Naive B cell (primary cell): Measurements from ENCODE around the gene PRR3. TPM values are rescaled to one million over a fixed set of nuclear protein-coding genes. Genes with fewer than 3 reads are reported as not detected.

Experiments
- ATAC-seq, 2 donors: fragments of 150-1000 bp; cut with Tn5 transposase; 2 replicates each; pipeline ENCODE4 v1.10.0; 2021; ENCODE audit warnings: low read depth in 2 of 2, mild to moderate bottlenecking in 2 of 2, moderate library complexity in 2 of 2
- DNase-seq: peaks from one replicate; pipeline ENCODE4 v3.0.0; 2022
- H3K27ac Mint-ChIP-seq, 6 donors: one replicate each; pipeline ENCODE4 v1.8.0; 2020 to 2022; ENCODE audit warnings: mild to moderate bottlenecking in 6 of 6, mixed read lengths in 6 of 6, moderate library complexity in 5 of 6, inconsistent platforms in 2 of 6
- H3K27me3 Mint-ChIP-seq, 3 donors: one replicate each; pipeline ENCODE4 v1.8.0; 2021 to 2022; ENCODE audit warnings: mixed read lengths in 3 of 3, mild to moderate bottlenecking in 1 of 3
- H3K36me3 Mint-ChIP-seq, 2 donors: one replicate each; pipeline ENCODE4 v1.8.0; 2020 to 2022; ENCODE audit warnings: mixed read lengths in 2 of 2, inconsistent platforms in 1 of 2, mild to moderate bottlenecking in 1 of 2
- H3K4me1 Mint-ChIP-seq, 3 donors: one replicate each; pipeline ENCODE4 v1.8.0; 2020 to 2022; ENCODE audit warnings: mixed read lengths in 3 of 3, inconsistent platforms in 1 of 3, mild to moderate bottlenecking in 1 of 3, moderate library complexity in 1 of 3
- H3K4me3 Mint-ChIP-seq, 8 donors: one replicate each; pipeline ENCODE4 v1.8.0; 2020 to 2022; ENCODE audit warnings: mild to moderate bottlenecking in 8 of 8, mixed read lengths in 8 of 8, moderate library complexity in 8 of 8, inconsistent platforms in 2 of 8
- H3K9me3 Mint-ChIP-seq, 7 donors: one replicate each; pipeline ENCODE4 v1.8.0; 2020 to 2022; ENCODE audit warnings: mixed read lengths in 7 of 7, mild to moderate bottlenecking in 5 of 7, inconsistent platforms in 2 of 7, moderate library complexity in 1 of 7
- polyA plus RNA-seq, 6 donors: library from polyadenylated mRNA; unstranded; fragments of 300-500 nt; fragmentation: Illumina TruSeq; gene quantifications; one replicate each; pipeline ENCODE4 v1.2.3, GENCODE V29; 2021; ENCODE audit warnings: low read depth in 6 of 6

The PRR3 gene
- polyA plus RNA-seq, 6 donors from 2014 or later, result 8.1 to 14.2 (median 11.2) TPM

- DNase-seq (no peak), ATAC-seq (no peak)
- Mint-ChIP-seq H3K27me3 (no peaks in the 10 kb centered on the region), H3K27ac (peak overlapping the region in 2 of 6 donors; percentile 18 to 65), H3K9me3 (no peaks in the 10 kb centered on the region), H3K36me3 (peaks cover 0 to 10% of the 10 kb centered on the region in 2 donors), H3K4me1 (peaks cover 14 to 26% (median 20%) of the 10 kb centered on the region in 3 donors), H3K4me3 (no peak overlapping the region)
These were observed 8.7 kb downstream of the PRR3 start for GRCh38 chr6:30565772-30566171.

DNA sequence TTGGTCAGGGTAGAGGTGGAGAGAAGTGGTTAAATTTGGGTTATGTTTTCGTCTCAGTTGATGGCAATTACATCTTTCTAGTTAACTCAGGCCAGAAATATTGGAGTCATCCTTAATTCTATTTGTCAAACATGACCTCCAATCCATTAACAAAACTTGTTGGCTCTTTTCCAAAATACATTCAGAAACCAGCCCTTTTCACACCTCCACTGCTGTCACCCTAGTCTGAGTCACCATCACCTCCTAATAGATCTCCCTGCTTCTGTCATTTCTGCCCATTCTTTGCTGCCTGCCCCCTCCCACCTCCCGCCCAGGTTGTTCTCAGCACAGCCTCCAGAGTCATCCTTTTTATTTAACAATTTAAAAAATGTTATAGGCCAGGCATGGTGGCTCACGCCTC, 11.2 kb downstream of the PRR3 start:
- Mint-ChIP-seq H3K4me1 (peaks cover 38 to 44% (median 42%) of the 10 kb centered on the region in 3 donors), H3K4me3 (peak overlapping the region in 1 of 8 donors; percentile 40), H3K27ac (peak overlapping the region in 1 of 6 donors; percentile 30), H3K27me3 (no peaks in the 10 kb centered on the region), H3K36me3 (peaks cover 0 to under 1% of the 10 kb centered on the region in 2 donors), H3K9me3 (no peaks in the 10 kb centered on the region)
- ATAC-seq (no peak), DNase-seq (no peak)

GRCh38 chr6:30570263-30570662, 13.2 kb downstream of the PRR3 start:
- Mint-ChIP-seq H3K27me3 (no peaks in the 10 kb centered on the region), H3K4me3 (peak overlapping the region; percentile 90 to 100 (median 100)), H3K9me3 (no peaks in the 10 kb centered on the region), H3K36me3 (no peaks in the 10 kb centered on the region), H3K27ac (peak overlapping the region; percentile 73 to 99 (median 99)), H3K4me1 (peaks cover 47 to 59% (median 53%) of the 10 kb centered on the region in 3 donors)
- ATAC-seq (no peak), DNase-seq (no peak)

- Mint-ChIP-seq H3K4me1 (peaks cover 49 to 61% (median 53%) of the 10 kb centered on the region in 3 donors), H3K36me3 (no peaks in the 10 kb centered on the region), H3K4me3 (peak overlapping the region; percentile 90 to 100 (median 100)), H3K9me3 (no peaks in the 10 kb centered on the region), H3K27ac (peak overlapping the region; percentile 97 to 100 (median 99)), H3K27me3 (no peaks in the 10 kb centered on the region)
- no peak for DNase-seq
- peak; percentile 28 to 32 for ATAC-seq
These were observed 13.6 kb downstream of the PRR3 start for GRCh38 chr6:30570740-30571074.

DNA sequence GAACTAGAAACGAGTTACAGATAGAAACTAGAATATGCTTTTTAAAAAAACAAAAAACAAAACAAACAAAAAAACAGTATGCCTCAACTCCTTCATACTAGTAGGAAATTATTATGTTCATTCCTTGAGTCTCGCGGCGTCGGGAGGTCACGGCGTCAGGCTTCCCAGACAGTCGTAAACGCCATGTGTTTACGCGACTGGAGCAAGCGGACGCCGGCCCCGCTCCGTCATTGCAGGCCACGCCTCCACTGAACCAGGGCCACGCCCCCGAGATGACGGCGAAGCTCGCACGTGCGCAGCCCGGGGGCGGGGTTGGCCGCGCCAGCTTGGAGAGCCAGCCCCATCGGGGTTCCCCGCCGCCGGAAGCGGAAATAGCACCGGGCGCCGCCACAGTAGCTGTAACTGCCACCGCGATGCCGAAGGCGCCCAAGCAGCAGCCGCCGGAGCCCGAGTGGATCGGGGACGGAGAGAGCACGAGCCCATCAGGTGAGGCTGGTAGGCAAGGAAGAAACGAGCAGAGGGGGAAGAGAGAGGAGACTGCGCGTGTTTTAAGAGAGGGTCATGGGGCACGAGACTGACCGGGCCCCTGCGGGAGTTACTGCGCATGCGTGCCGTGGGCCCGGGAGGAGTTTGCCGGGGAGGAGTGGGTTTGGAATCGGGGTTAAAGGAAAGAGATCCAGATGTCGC, 14.1 kb downstream of the PRR3 start, which contains the start of gene ABCF1:
ABCF1 (plus strand) TSS at position 368 of the 687 bp plus-strand sequence; CDS start at position 414, 46 bp downstream.
- H3K4me1 Mint-ChIP-seq, result peaks cover 49 to 58% (median 53%) of the 10 kb centered on the region in 3 donors
- H3K36me3 Mint-ChIP-seq, result no peaks in the 10 kb centered on the region
- ATAC-seq (peak; percentile 91 to 92), DNase-seq (peak; percentile 100)
- H3K9me3 Mint-ChIP-seq, result no peaks in the 10 kb centered on the region
- H3K27ac Mint-ChIP-seq, result peak within 1 kb of the TSS; percentile 97 to 100 (median 99)
- no peaks in the 10 kb centered on the region for H3K27me3 Mint-ChIP-seq
- peak within 1 kb of the TSS; percentile 90 to 100 (median 100) for H3K4me3 Mint-ChIP-seq

DNA sequence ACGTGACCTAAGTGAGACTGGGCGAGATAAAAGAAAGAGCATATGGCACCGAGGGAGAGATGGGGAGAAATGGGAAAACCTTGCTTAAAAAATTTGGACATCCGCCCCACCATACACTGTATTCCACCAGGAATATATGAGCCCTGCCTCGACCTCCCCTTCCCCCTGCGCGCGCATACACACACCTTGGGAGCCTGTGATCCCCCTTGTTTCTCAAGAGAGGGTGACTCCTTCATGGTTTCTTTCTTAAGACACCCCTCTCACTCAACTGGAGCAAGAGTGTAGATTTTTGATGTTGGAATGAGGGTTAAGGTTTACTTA, 14.6 kb downstream of the PRR3 start:
- no peak for ATAC-seq
- Mint-ChIP-seq H3K4me1 (peaks cover 54 to 62% (median 57%) of the 10 kb centered on the region in 3 donors), H3K27me3 (no peaks in the 10 kb centered on the region), H3K4me3 (peak overlapping the region; percentile 90 to 100 (median 100)), H3K36me3 (peaks cover 0 to 4% of the 10 kb centered on the region in 2 donors), H3K9me3 (no peaks in the 10 kb centered on the region), H3K27ac (peak overlapping the region; percentile 97 to 100 (median 99))
- no peak for DNase-seq

DNA sequence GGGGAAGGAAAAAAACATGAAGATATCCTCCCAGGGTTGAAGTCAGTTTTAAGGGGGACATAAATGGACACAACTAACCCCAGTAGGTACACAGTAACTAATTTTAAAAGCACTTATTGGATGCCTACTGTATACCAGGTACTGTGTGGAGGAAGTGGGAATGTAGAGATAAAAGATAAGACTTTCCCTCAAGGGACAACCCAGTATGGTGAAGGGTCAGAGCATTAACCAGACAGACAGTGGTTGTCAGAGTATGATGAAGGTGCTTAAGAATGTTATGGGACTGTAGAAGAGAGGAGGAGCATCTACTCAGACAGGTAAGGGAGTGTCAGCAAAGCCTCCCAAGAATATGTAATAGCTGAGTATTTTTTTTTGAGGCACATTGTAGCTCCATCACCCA, 15.1 kb downstream of the PRR3 start:
- ATAC-seq (no peak), DNase-seq (no peak)
- Mint-ChIP-seq H3K27ac (peak overlapping the region; percentile 97 to 100 (median 99)), H3K4me3 (peak overlapping the region; percentile 90 to 100 (median 100)), H3K36me3 (peaks cover 2 to 8% of the 10 kb centered on the region in 2 donors), H3K4me1 (peaks cover 54 to 62% (median 59%) of the 10 kb centered on the region in 3 donors), H3K27me3 (no peaks in the 10 kb centered on the region), H3K9me3 (no peaks in the 10 kb centered on the region)

GRCh38 chr6:30573113-30573512, 16.0 kb downstream of the PRR3 start:
- DNase-seq, result no peak
- H3K4me3 Mint-ChIP-seq, result peak overlapping the region in 6 of 8 donors; percentile 33 to 100 (median 80)
- H3K27ac Mint-ChIP-seq, result peak overlapping the region in 5 of 6 donors; percentile 56 to 100 (median 96)
- H3K9me3 Mint-ChIP-seq, result no peaks in the 10 kb centered on the region
- H3K36me3 Mint-ChIP-seq, result peaks cover 8 to 18% of the 10 kb centered on the region in 2 donors
- no peaks in the 10 kb centered on the region for H3K27me3 Mint-ChIP-seq
- no peak for ATAC-seq
- H3K4me1 Mint-ChIP-seq, result peaks cover 59 to 62% (median 60%) of the 10 kb centered on the region in 3 donors

DNA sequence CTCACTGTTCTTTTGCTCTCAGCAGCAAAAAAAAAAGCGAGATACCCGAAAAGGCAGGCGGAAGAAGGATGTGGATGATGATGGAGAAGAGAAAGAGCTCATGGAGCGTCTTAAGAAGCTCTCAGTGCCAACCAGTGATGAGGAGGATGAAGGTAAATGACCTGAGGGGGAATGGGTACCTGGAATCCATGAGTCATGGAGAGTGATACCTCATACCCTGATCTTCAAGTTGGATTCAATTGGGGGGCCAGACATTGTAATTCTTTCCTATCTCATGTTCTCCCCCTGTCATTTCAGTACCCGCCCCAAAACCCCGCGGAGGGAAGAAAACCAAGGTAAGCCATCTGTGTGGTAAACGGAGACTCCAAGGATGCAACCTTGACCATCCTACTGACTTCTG, 21.0 kb downstream of the PRR3 start:
- no peak for DNase-seq
- ATAC-seq, result no peak
- Mint-ChIP-seq H3K36me3 (peaks cover 18 to 50% of the 10 kb centered on the region in 2 donors), H3K27ac (peak overlapping the region in 1 of 6 donors; percentile 11), H3K9me3 (no peaks in the 10 kb centered on the region), H3K4me3 (no peak overlapping the region), H3K27me3 (no peaks in the 10 kb centered on the region), H3K4me1 (peaks cover 26 to 28% (median 27%) of the 10 kb centered on the region in 3 donors)

- no peaks in the 10 kb centered on the region for H3K27me3 Mint-ChIP-seq
- no peaks in the 10 kb centered on the region for H3K9me3 Mint-ChIP-seq
- H3K36me3 Mint-ChIP-seq, result peaks cover 18 to 57% of the 10 kb centered on the region in 2 donors
- DNase-seq (no peak), ATAC-seq (no peak)
- no peak overlapping the region for H3K4me3 Mint-ChIP-seq
- peak overlapping the region in 3 of 6 donors; percentile 42 to 92 (median 78) for H3K27ac Mint-ChIP-seq
- peaks cover 0 to 5% (median 5%) of the 10 kb centered on the region in 3 donors for H3K4me1 Mint-ChIP-seq
These were observed 26.8 kb downstream of the PRR3 start for GRCh38 chr6:30583921-30584320.

DNA sequence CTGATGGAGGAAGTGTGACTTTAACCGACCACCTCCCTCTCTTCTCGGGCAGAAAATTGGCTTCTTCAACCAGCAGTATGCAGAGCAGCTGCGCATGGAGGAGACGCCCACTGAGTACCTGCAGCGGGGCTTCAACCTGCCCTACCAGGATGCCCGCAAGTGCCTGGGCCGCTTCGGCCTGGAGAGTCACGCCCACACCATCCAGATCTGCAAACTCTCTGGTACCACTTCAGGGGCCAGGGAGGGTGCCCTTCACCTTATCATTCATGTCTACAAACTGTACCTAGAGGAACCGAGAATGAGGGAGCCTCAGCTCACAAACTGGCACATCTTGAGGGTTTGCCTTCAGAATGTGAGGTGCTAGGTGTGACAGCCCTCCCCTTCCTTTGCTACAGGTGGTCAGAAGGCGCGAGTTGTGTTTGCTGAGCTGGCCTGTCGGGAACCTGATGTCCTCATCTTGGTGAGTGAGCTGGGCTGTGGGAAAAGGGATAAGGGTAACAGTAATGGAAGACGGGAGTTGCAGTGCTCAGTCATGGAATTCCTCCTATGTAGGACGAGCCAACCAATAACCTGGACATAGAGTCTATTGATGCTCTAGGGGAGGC, 32.8 kb downstream of the PRR3 start:
- Mint-ChIP-seq H3K4me1 (peaks cover 0 to 10% (median 5%) of the 10 kb centered on the region in 3 donors), H3K27ac (peak overlapping the region in 1 of 6 donors; percentile 57), H3K27me3 (no peaks in the 10 kb centered on the region), H3K4me3 (no peak overlapping the region), H3K36me3 (peaks cover 27% of the 10 kb centered on the region in 2 donors), H3K9me3 (no peaks in the 10 kb centered on the region)
- ATAC-seq (no peak), DNase-seq (no peak)

- H3K27ac Mint-ChIP-seq, result peak overlapping the region in 4 of 6 donors; percentile 4 to 78 (median 24)
- no peak for ATAC-seq
- DNase-seq, result no peak
- no peaks in the 10 kb centered on the region for H3K9me3 Mint-ChIP-seq
- peaks cover 0 to 10% (median 7%) of the 10 kb centered on the region in 3 donors for H3K4me1 Mint-ChIP-seq
- peaks cover 25 to 27% of the 10 kb centered on the region in 2 donors for H3K36me3 Mint-ChIP-seq
- H3K27me3 Mint-ChIP-seq, result no peaks in the 10 kb centered on the region
- H3K4me3 Mint-ChIP-seq, result no peak overlapping the region
These were observed 33.4 kb downstream of the PRR3 start for GRCh38 chr6:30590509-30590908.

DNA sequence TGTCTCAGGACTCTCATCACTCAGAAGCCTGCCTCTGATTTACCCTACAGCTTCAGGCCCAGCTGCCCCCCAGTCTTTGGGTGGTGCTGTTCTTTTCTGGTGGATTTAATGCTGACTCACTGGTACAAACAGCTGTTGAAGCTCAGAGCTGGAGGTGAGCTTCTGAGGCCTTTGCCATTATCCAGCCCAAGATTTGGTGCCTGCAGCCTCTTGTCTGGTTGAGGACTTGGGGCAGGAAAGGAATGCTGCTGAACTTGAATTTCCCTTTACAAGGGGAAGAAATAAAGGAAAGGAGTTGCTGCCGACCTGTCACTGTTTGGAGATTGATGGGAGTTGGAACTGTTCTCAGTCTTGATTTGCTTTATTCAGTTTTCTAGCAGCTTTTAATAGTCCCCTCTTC, 33.9 kb downstream of the PRR3 start:
- peaks cover 20 to 27% of the 10 kb centered on the region in 2 donors for H3K36me3 Mint-ChIP-seq
- DNase-seq (no peak), ATAC-seq (no peak)
- peak overlapping the region in 2 of 6 donors; percentile 29 to 63 for H3K27ac Mint-ChIP-seq
- no peaks in the 10 kb centered on the region for H3K9me3 Mint-ChIP-seq
- H3K4me1 Mint-ChIP-seq, result peaks cover 0 to 10% (median 9%) of the 10 kb centered on the region in 3 donors
- H3K27me3 Mint-ChIP-seq, result no peaks in the 10 kb centered on the region
- H3K4me3 Mint-ChIP-seq, result no peak overlapping the region

- peak overlapping the region in 2 of 6 donors; percentile 8 to 90 for H3K27ac Mint-ChIP-seq
- ATAC-seq (no peak), DNase-seq (no peak)
- no peaks in the 10 kb centered on the region for H3K27me3 Mint-ChIP-seq
- H3K4me3 Mint-ChIP-seq, result no peak overlapping the region
- peaks cover 10 to 21% of the 10 kb centered on the region in 2 donors for H3K36me3 Mint-ChIP-seq
- no peaks in the 10 kb centered on the region for H3K9me3 Mint-ChIP-seq
- peaks cover 3 to 17% (median 11%) of the 10 kb centered on the region in 3 donors for H3K4me1 Mint-ChIP-seq
These were observed 35.2 kb downstream of the PRR3 start for GRCh38 chr6:30592287-30592686.
